ENCODE measurements around the gene LARGE1.

Gene LARGE1

DNA sequence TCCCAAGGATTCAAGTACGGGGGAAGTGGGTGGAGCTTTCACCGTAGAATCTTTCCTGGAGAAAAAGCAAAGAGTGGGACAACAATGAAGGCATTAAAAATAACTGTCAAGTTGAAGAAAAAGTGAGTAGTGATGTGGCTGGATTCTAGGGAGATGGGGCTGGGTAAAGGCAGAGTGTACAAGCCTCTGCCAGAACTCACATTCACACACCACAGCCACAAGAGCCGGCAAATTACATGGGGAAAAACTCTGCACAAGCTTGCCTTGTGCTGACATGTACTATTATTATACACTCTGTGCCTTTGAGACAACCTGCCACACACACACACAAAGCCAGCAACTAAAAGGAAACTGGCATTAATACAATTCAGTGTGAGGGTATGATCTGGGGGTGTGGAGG, 182.6 kb downstream of the LARGE1 start:
- no peak overlapping the region for H3K4me2 ChIP-seq (ENCODE audit: low read depth, low read length, poor library complexity, severe bottlenecking)
- H4K20me1 ChIP-seq (ENCODE audit: insufficient read depth, low read length, poor library complexity, severe bottlenecking): no peaks in the 10 kb centered on the region
- TF ChIP-seq EZH2phosphoT487 (IDR thresholded peaks at IDR 0.05; ENCODE audit: borderline replicate concordance) (no peak), CTCF (conservative IDR thresholded peaks at IDR 0.05; ENCODE audit: low read length) (no peak)
- H3K9ac ChIP-seq (ENCODE audit: low read depth, low read length, poor library complexity, severe bottlenecking): no peak overlapping the region
- no peaks in the 10 kb centered on the region for H3K4me1 ChIP-seq (ENCODE audit: insufficient read depth, low read length, poor library complexity, severe bottlenecking)
- H3K36me3 ChIP-seq (ENCODE audit: insufficient read depth, low read length): no peaks in the 10 kb centered on the region
- no peaks in the 10 kb centered on the region for H3K9me2 ChIP-seq (replicated peaks; ENCODE audit: low read depth, low read length)
- no peaks in the 10 kb centered on the region for H3K79me2 ChIP-seq (ENCODE audit: insufficient read depth, low read length)
- no peak overlapping the region for H3K4me3 ChIP-seq (ENCODE audit: low read length, poor library complexity, severe bottlenecking)
- no peaks in the 10 kb centered on the region for H3F3A ChIP-seq (ENCODE audit: low read depth)
- no peak overlapping the region for H2AFZ ChIP-seq (ENCODE audit: low read length)
- H3K9me3 ChIP-seq (ENCODE audit: insufficient read depth, low read depth, low read length): peaks cover 17% of the 10 kb centered on the region; the same call in 1 of the 2 replicates
- no peaks in the 10 kb centered on the region for H3K27me3 ChIP-seq (ENCODE audit: insufficient read depth, low read length, poor library complexity, severe bottlenecking)

DNA sequence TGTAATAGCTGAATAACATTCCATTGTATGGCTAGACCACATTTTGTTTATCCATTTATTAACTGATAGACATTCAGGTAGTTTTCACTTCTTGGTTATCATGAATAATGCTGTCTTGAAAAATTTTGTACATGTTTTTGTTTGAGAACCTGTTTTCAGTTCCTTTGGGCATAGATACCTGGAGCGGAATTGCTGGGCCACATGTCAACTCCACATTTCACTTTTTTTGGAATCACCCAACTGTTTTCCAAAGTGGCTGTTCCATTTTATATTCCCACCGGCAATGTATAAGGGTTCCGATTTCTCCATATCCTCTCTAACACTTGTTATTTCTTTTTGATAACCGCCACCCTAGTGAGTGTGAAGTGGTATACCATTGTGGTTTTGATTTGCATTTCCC, 184.3 kb downstream of the LARGE1 start:
- Histone ChIP-seq H2AFZ (ENCODE audit: low read length) (no peak overlapping the region), H4K20me1 (ENCODE audit: insufficient read depth, low read length, poor library complexity, severe bottlenecking) (no peaks in the 10 kb centered on the region), H3K27me3 (ENCODE audit: insufficient read depth, low read length, poor library complexity, severe bottlenecking) (no peaks in the 10 kb centered on the region), H3K4me1 (ENCODE audit: insufficient read depth, low read length, poor library complexity, severe bottlenecking) (no peaks in the 10 kb centered on the region), H3K9ac (ENCODE audit: low read depth, low read length, poor library complexity, severe bottlenecking) (no peak overlapping the region), H3F3A (ENCODE audit: low read depth) (no peaks in the 10 kb centered on the region), H3K9me3 (ENCODE audit: insufficient read depth, low read depth, low read length) (peaks cover 17% of the 10 kb centered on the region; the same call in 1 of the 2 replicates), H3K4me2 (ENCODE audit: low read depth, low read length, poor library complexity, severe bottlenecking) (no peak overlapping the region), H3K4me3 (ENCODE audit: low read length, poor library complexity, severe bottlenecking) (no peak overlapping the region), H3K79me2 (ENCODE audit: insufficient read depth, low read length) (no peaks in the 10 kb centered on the region), H3K36me3 (ENCODE audit: insufficient read depth, low read length) (no peaks in the 10 kb centered on the region), H3K9me2 (replicated peaks; ENCODE audit: low read depth, low read length) (no peaks in the 10 kb centered on the region)
- TF ChIP-seq CTCF (conservative IDR thresholded peaks at IDR 0.05; ENCODE audit: low read length): no peak

GRCh38 chr22:33728847-33729246, 191.4 kb downstream of the LARGE1 start:
- no peak for TF ChIP-seq CTCF (conservative IDR thresholded peaks at IDR 0.05; ENCODE audit: low read length)
- no peak for TF ChIP-seq EZH2phosphoT487 (IDR thresholded peaks at IDR 0.05; ENCODE audit: borderline replicate concordance)
- no peaks in the 10 kb centered on the region for H3K79me2 ChIP-seq (ENCODE audit: insufficient read depth, low read length)
- no peak overlapping the region for H3K4me3 ChIP-seq (ENCODE audit: low read length, poor library complexity, severe bottlenecking)
- no peaks in the 10 kb centered on the region for H3K27me3 ChIP-seq (ENCODE audit: insufficient read depth, low read length, poor library complexity, severe bottlenecking)
- no peak overlapping the region for H3K9ac ChIP-seq (ENCODE audit: low read depth, low read length, poor library complexity, severe bottlenecking)
- no peaks in the 10 kb centered on the region for H3K9me2 ChIP-seq (replicated peaks; ENCODE audit: low read depth, low read length)
- no peak overlapping the region for H3K4me2 ChIP-seq (ENCODE audit: low read depth, low read length, poor library complexity, severe bottlenecking)
- H4K20me1 ChIP-seq (ENCODE audit: insufficient read depth, low read length, poor library complexity, severe bottlenecking): no peaks in the 10 kb centered on the region
- H3F3A ChIP-seq (ENCODE audit: low read depth): no peaks in the 10 kb centered on the region
- H3K9me3 ChIP-seq (ENCODE audit: insufficient read depth, low read depth, low read length): no peaks in the 10 kb centered on the region
- H3K36me3 ChIP-seq (ENCODE audit: insufficient read depth, low read length): no peaks in the 10 kb centered on the region
- no peak overlapping the region for H2AFZ ChIP-seq (ENCODE audit: low read length)
- no peaks in the 10 kb centered on the region for H3K4me1 ChIP-seq (ENCODE audit: insufficient read depth, low read length, poor library complexity, severe bottlenecking)
